Measurements from ENCODE around the gene MDN1. TPM values are rescaled to one million over a fixed set of nuclear protein-coding genes. Genes with fewer than 3 reads are reported as not detected.

The MDN1 gene
- total RNA-seq, 4 donors from 2014 or later = 23.3 to 41.3 (median 24.5) TPM

DNA sequence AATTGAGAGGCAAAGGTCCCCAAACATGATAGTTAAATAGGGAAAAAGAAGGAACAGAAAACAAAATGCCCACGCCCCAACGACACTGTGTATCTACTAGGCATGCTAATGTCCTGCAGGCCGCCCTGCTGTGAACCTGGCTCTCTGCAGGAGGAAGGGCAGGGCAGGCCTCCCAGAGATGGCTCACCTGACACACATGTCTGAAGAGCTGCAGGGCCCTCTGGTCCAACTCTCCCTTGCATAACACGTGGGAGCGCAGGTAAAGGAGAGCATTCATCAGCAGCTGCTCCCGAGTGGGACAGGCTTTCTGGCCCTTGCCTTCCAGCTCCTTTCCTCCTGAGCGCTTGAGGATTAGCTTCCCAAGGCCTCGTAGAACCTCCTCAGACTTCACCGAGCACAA is 127.3 kb downstream of the MDN1 start:
- TF ChIP-seq CTCF (IDR thresholded peaks at IDR 0.05; ENCODE audit: low read depth) = no peak

DNA sequence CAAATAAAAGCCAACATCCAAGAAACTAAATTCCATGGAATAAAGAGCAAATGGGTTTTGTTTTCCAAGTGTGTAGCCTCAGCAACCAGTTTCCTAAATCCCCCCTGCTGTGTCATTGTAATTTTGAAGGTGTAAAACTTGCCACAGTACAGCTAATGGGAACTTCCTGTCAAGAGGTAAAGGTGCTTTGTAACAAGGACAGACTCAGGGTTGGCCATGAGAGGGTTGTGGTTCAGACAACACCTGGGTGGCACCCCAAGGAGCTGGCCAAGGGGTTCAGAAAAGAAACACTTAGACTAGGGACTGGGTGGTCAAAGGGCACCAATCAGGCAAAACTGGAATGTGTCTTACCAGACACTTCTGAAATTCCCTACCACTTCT is 128.7 kb downstream of the MDN1 start:
- TF ChIP-seq CTCF (IDR thresholded peaks at IDR 0.05; ENCODE audit: low read depth) = no peak

DNA sequence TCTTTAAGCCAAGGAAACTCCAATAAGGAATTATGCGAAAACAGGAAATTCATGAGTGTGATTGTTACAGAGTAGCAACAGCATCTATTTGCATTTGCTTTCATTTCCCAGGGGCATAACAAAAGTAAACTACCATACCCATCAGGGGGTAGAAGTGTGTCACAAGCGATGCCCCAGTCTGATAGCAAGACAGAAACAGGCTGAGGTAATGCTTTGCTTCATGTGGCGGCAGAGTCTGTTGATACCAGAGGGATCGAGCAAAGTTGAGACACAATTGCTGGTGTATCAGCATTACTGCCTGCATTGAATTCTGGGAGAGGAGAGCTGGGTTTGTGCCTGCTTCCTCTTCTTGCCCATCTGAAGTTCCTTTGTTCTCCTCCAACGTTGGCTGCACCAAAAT is 129.9 kb downstream of the MDN1 start:
- no peak for TF ChIP-seq CTCF (IDR thresholded peaks at IDR 0.05; ENCODE audit: low read depth)

GRCh38 chr6:89688328-89688727 is 131.3 kb downstream of the MDN1 start:
- no peak for TF ChIP-seq CTCF (IDR thresholded peaks at IDR 0.05; ENCODE audit: low read depth)

- TF ChIP-seq CTCF (IDR thresholded peaks at IDR 0.05; ENCODE audit: low read depth) = no peak
These were observed 134.3 kb downstream of the MDN1 start for GRCh38 chr6:89685311-89685710.

DNA sequence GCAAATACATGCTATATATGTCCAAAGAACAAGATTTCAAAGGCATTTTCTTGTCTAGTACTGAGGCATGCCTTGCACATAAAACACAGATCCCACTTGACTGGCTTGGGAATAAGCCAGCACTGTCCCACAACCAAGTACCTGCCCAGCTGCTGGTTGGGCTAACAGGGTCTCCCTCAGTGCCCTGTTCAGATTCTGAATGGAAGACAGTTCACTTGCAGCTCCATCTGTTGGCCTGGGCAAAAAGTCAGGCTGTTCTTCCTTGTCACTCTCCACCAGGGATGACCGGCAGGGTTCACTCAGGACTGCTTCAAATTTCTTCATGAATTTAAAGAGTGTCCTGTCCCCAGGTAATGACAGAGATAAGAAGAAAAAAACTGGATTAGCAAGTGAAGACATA is 136.6 kb downstream of the MDN1 start:
- no peak for TF ChIP-seq CTCF (IDR thresholded peaks at IDR 0.05; ENCODE audit: low read depth)

DNA sequence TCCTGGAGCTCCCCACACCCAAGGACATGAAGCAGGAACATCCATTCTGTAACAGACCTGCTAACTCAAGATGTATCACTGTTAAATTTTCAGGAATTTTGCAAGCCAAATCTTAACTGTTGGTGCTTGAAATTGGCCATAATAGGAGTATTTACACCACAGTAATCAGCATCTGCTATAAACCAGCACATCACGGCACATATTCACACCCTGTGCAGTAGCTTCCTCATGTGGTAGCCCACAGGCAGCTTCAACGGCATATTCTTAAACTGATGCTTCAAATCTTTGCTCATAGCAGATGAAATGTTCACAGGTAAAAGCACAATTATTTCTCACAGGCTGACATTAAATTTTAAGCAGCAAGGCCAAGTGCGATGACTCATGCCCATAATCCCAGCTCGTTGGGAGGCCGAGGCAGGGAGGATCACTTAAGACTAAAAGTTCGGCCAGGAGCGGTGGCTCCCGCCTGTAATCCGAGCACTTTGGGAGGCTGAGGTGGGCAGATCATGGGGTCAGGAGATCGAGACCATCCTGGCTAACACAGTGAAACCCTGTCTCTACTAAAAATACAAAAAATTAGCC is 137.5 kb downstream of the MDN1 start:
- TF ChIP-seq CTCF (IDR thresholded peaks at IDR 0.05; ENCODE audit: low read depth) = no peak

All from subcutaneous adipose tissue (tissue), 4 donors.